K562 (cell line): ENCODE measurements around the gene FKRP. TPM values are rescaled to one million over a fixed set of nuclear protein-coding genes. Genes with fewer than 3 reads are reported as not detected.

Source experiments
- ATAC-seq: fragments of 200-7000 bp; cut with Tn5 transposase; 3 replicates; pipeline ENCODE4 v1.9.1; 2020; ENCODE audit warnings: moderate library complexity
- BruUV-seq: library from RNA; stranded (reverse); fragments of 400-500 nt; replicated peaks from 2 replicates; lab custom pipeline; 2021; lab: Mats Ljungman, UMichigan
- CTCF ChIA-PET: fragments of 300-600 bp; formaldehyde crosslinking; extraction: SDS; loops from one replicate; lab custom pipeline; 2021; ENCODE audit warnings: low intra/inter-chr PET ratio; lab: Yijun Ruan, JAX
- POLR2A ChIA-PET: fragments of 300-600, 350-650 bp; sonication (Branson Sonifier 250); formaldehyde crosslinking; extraction: SDS; loops from one replicate; lab custom pipeline; 2021; ENCODE audit warnings: antibody characterized with exemption, inconsistent platforms; lab: Yijun Ruan, JAX
- DNase-seq, 4 experiments: peaks; one replicate each; pipeline versions ENCODE4 v3.0.0 to v3.0.0-alpha.2; 2011 to 2018; ENCODE audit warnings: low spot score in 3 of 4, mixed read lengths in 3 of 4; ENCODE audit errors: extremely low read depth in 1 of 4
- FAIRE-seq: peaks from 2 replicates; lab custom pipeline; 2011; peaks lifted over from hg19 to GRCh38; lab: Jason Lieb, UNC
- H2AFZ ChIP-seq: 2 replicates; pipeline ENCODE4 v1.6.0; 2011; ENCODE audit warnings: low read depth, low read length, control low read depth, inconsistent platforms
- H3K27ac ChIP-seq: fragments of 200-600 bp; 3 replicates; pipeline ENCODE4 v1.8.0; 2011; ENCODE audit warnings: low read depth, mild to moderate bottlenecking, control low read depth, inconsistent platforms, low read length, moderate library complexity, mixed read lengths; ENCODE audit errors: extremely low read depth
- H3K27me3 ChIP-seq, 2 experiments: fragments of 300-600 bp in 1 of 2; 2 replicates in 1 of 2; 3 replicates in 1 of 2; pipeline versions ENCODE4 v1.6.0 to v1.8.0; 2011; ENCODE audit warnings: inconsistent platforms in 2 of 2, low read length in 2 of 2, mild to moderate bottlenecking in 1 of 2, mixed read lengths in 1 of 2, moderate library complexity in 1 of 2; ENCODE audit not compliant: control insufficient read depth in 2 of 2, insufficient read depth in 2 of 2
- H3K36me3 ChIP-seq: fragments of 300-600 bp; 3 replicates; pipeline ENCODE4 v1.8.0; 2011; ENCODE audit warnings: mild to moderate bottlenecking, low read length, inconsistent platforms; ENCODE audit not compliant: control insufficient read depth, insufficient read depth
- H3K4me1 ChIP-seq, 2 experiments: fragments of 200-600 bp in 1 of 2; replicated peaks in 1 of 2; 2 replicates in 1 of 2; 3 replicates in 1 of 2; pipeline versions ENCODE4 v1.5.1 to v1.8.0; 2011; ENCODE audit warnings: inconsistent platforms in 2 of 2, low read length in 2 of 2, mild to moderate bottlenecking in 1 of 2, mixed read lengths in 1 of 2, moderate library complexity in 1 of 2; ENCODE audit not compliant: control insufficient read depth in 2 of 2, insufficient read depth in 2 of 2
- H3K4me2 ChIP-seq: 2 replicates; pipeline ENCODE4 v1.6.1; 2011; ENCODE audit warnings: low read length, control low read depth, inconsistent platforms, mixed read lengths; ENCODE audit not compliant: insufficient read depth
- H3K4me3 ChIP-seq: fragments of 200-600 bp; sonication (generic), shearing (Covaris generic); 2 replicates; pipeline ENCODE4 v1.5.1; 2016; ENCODE audit warnings: control low read depth, inconsistent platforms
- H3K79me2 ChIP-seq: fragments of 200-600 bp; 3 replicates; pipeline ENCODE4 v1.8.0; 2011; ENCODE audit warnings: low read length, inconsistent platforms; ENCODE audit not compliant: control insufficient read depth, insufficient read depth
- H3K9ac ChIP-seq, 2 experiments: 2 replicates each; pipeline versions ENCODE4 v1.6.0 to v1.6.1; 2011; ENCODE audit warnings: low read depth in 2 of 2, low read length in 2 of 2, control low read depth in 1 of 2, inconsistent platforms in 1 of 2, mild to moderate bottlenecking in 1 of 2, mixed read lengths in 1 of 2; ENCODE audit not compliant: insufficient read depth in 1 of 2
- H3K9me1 ChIP-seq: one replicate; pipeline ENCODE4 v1.6.0; 2011; ENCODE audit warnings: inconsistent platforms, mild to moderate bottlenecking, low read length, moderate library complexity; ENCODE audit not compliant: control insufficient read depth, insufficient read depth
- H3K9me3 ChIP-seq: replicated peaks from 2 replicates; pipeline ENCODE4 v1.5.1; 2011; ENCODE audit warnings: low read depth, low read length, inconsistent platforms; ENCODE audit not compliant: control insufficient read depth, insufficient read depth
- H4K20me1 ChIP-seq: replicated peaks from 2 replicates; pipeline ENCODE4 v1.6.1; 2011; ENCODE audit warnings: low read length, inconsistent platforms, mixed read lengths; ENCODE audit not compliant: control insufficient read depth, insufficient read depth
- ARID3A ChIP-seq: IDR thresholded peaks from 2 replicates; pipeline ENCODE4 v1.6.1; 2012; ENCODE audit warnings: low read depth, low read length, improper control_type of control experiment, borderline replicate concordance
- CTBP1 ChIP-seq: fragments of 450-650 bp; IDR thresholded peaks from 2 replicates; pipeline ENCODE4 v1.6.1; 2016; ENCODE audit warnings: borderline replicate concordance
- ESRRB ChIP-seq: fragments of 250-450 bp; sonication (Bioruptor Pico); IDR thresholded peaks from 2 replicates; pipeline ENCODE4 v1.5.0; 2020; ENCODE audit warnings: mild to moderate bottlenecking, moderate library complexity, borderline replicate concordance
- ETS1 ChIP-seq: conservative IDR thresholded peaks from 2 replicates; pipeline ENCODE4 v1.6.1; 2011; ENCODE audit warnings: low read depth, mild to moderate bottlenecking, low read length; ENCODE audit not compliant: control insufficient read depth
- MIER1 ChIP-seq: fragments of 450-650 bp; IDR thresholded peaks from 2 replicates; pipeline ENCODE4 v1.6.1; 2016; ENCODE audit warnings: antibody characterized with exemption, mild to moderate bottlenecking, low read depth
- PHF8 ChIP-seq: fragments of 200-600 bp; sonication (generic); IDR thresholded peaks from 2 replicates; pipeline ENCODE4 v1.6.1; 2012; ENCODE audit warnings: mixed run types, mild to moderate bottlenecking, inconsistent platforms, low read length, moderate library complexity, borderline replicate concordance
- PRDM10 ChIP-seq: fragments of 450-650 bp; IDR thresholded peaks from 2 replicates; pipeline ENCODE4 v1.6.1; 2018; ENCODE audit not compliant: partially characterized antibody
- SAFB ChIP-seq: fragments of 200-400 bp; formaldehyde crosslinking; IDR thresholded peaks from 2 replicates; pipeline ENCODE4 v1.6.1; 2017; ENCODE audit warnings: low read depth, low read length, borderline replicate concordance
- SMARCC2 ChIP-seq: fragments of 450-650 bp; IDR thresholded peaks from 2 replicates; pipeline ENCODE4 v1.6.1; 2017; ENCODE audit warnings: antibody characterized with exemption, moderate library complexity, mild to moderate bottlenecking, low read depth
- ZBTB5 ChIP-seq: fragments of 450-650 bp; IDR thresholded peaks from 2 replicates; pipeline ENCODE4 v1.6.1; 2017; ENCODE audit warnings: antibody characterized with exemption
- WGBS: fragments of 100-300 bp; shearing (Covaris generic); methylation state at CpG from one replicate; pipeline ENCODE4 v1.1.6; 2016; ENCODE audit warnings: low coverage, mixed read lengths; ENCODE audit not compliant: insufficient coverage; ENCODE audit errors: missing lambda C conversion rate; 5-methylcytosine and 5-hydroxymethylcytosine counted together
- in situ Hi-C: fragments of 300-500 bp; cut with MboI; formaldehyde crosslinking; loops from 4 replicates; pipeline ENCODE4 v1.15.0; 2018; ENCODE audit warnings: inconsistent platforms, mixed read lengths
- intact Hi-C: fragments of 100-400 bp; cut with micrococcal nuclease; formaldehyde crosslinking; loops from 2 replicates; pipeline ENCODE4 v1.14.2; 2022
- polyA plus RNA-seq, 8 experiments: library from polyadenylated mRNA; depleted of rRNA in 4 of 8; stranded (reverse) in 5 of 8; unstranded in 3 of 8; fragments of >200 nt; fragmentation: Nextera tagmentation in 2 of 8; fragmentation: Illumina TruSeq in 1 of 8; extraction: Ambion mirVana in 2 of 8; extraction: Trizol in 1 of 8; gene quantifications; 2 replicates each; pipeline versions ENCODE4 v1.2.1 to v1.2.3, GENCODE V29; 2011 to 2014; ENCODE audit warnings: inconsistent platforms in 1 of 8, missing spikeins in 1 of 8
- total RNA-seq, 7 experiments: library from RNA; depleted of rRNA in 6 of 7; stranded (reverse); fragments of >200 nt in 6 of 7; fragmentation: Illumina TruSeq in 2 of 7; extraction: Trizol in 2 of 7; gene quantifications; 2 replicates each; pipeline versions ENCODE4 v1.2.1 to v1.2.3, GENCODE V29; 2011 to 2021; ENCODE audit warnings: low replicate concordance in 1 of 7
- TF ChIP-seq, protein P1 (sequence below): sonication (generic); formaldehyde crosslinking; IDR thresholded peaks from 2 replicates; pipeline ENCODE4 v1.8.1; 2023; ENCODE audit warnings: mild to moderate bottlenecking, missing genetic modification reagents

The FKRP gene
- total and polyA plus RNA-seq, 9 of the 15 experiments (the other 6 are each of a cell fraction or from before 2014, with no cell fraction given): 0.68 to 16.1 (median 6.5) TPM

- POLR2A ChIA-PET: interaction anchor here (0.6 to 2.7 kb wide), 3 partner anchors 11 to 72 kb away, joined by 3 to 7 read pairs (median 5); partner anchors contain the start of gene SLC1A5
- Histone ChIP-seq H3K36me3 (peaks cover 37% of the 10 kb centered on the region; the same call in 2 of the 3 replicates), H3K27me3 (no peaks in the 10 kb centered on the region), H3K4me3 (peak overlapping the region; percentile 70), H3K9me1 (no peaks in the 10 kb centered on the region), H3K9ac (peak overlapping the region; percentile 85 to 93), H2AFZ (peak overlapping the region; percentile 77; the same call in 1 of the 2 replicates), H3K4me2 (peak overlapping the region; percentile 94), H3K9me3 (no peaks in the 10 kb centered on the region), H3K4me1 (peaks cover 22 to 62% of the 10 kb centered on the region in 2 experiments), H3K27ac (peak overlapping the region; percentile 89), H3K79me2 (peaks cover 27% of the 10 kb centered on the region), H4K20me1 (peaks cover 4% of the 10 kb centered on the region; the same call in 1 of the 2 replicates)
- 0% methylated on average over 11 of the region's 20 CpGs for WGBS
- ATAC-seq (no peak), DNase-seq (peak in 3 of 4 experiments; percentile 38 to 45 (median 40)), FAIRE-seq (no peak)
- no TSS peak for BruUV-seq
- CTCF ChIA-PET: no interaction called here
- in situ Hi-C loops: no loop called here
- intact Hi-C loops: no loop called here
- TF ChIP-seq SAFB: no peak
- TF ChIP-seq SMARCC2: no peak
- TF ChIP-seq PRDM10: peak; percentile 82
- peak; percentile 72 for TF ChIP-seq ZBTB5
- TF ChIP-seq, protein P1, sequence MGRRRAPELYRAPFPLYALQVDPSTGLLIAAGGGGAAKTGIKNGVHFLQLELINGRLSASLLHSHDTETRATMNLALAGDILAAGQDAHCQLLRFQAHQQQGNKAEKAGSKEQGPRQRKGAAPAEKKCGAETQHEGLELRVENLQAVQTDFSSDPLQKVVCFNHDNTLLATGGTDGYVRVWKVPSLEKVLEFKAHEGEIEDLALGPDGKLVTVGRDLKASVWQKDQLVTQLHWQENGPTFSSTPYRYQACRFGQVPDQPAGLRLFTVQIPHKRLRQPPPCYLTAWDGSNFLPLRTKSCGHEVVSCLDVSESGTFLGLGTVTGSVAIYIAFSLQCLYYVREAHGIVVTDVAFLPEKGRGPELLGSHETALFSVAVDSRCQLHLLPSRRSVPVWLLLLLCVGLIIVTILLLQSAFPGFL (CRISPR knock-in tag): no peak
- TF ChIP-seq CTBP1: no peak
- no peak for TF ChIP-seq MIER1
- no peak for TF ChIP-seq ARID3A
- no peak for TF ChIP-seq ESRRB
- 0 out of 2 replicates have a peak, but pooled peaks have one; percentile 21 for TF ChIP-seq ETS1
- peak; percentile 6; the same call in 1 of the 2 replicates for TF ChIP-seq PHF8
These were observed 29.2 kb upstream of the FKRP start for GRCh38 chr19:46716672-46717033.
